H1 (cell line): Measurements from ENCODE around the gene JAKMIP1. TPM values are rescaled to one million over a fixed set of nuclear protein-coding genes. Genes with fewer than 3 reads are reported as not detected.

ENCODE experiments used
- E2F6 ChIP-seq: IDR thresholded peaks from 2 replicates; pipeline ENCODE4 v1.6.1; 2012; ENCODE audit warnings: inconsistent platforms
- SP2 ChIP-seq: IDR thresholded peaks from 2 replicates; pipeline ENCODE4 v1.6.1; 2012; ENCODE audit warnings: mild to moderate bottlenecking, low read length, inconsistent platforms
- polyA plus RNA-seq, 7 experiments: library from polyadenylated mRNA; depleted of rRNA in 3 of 7; stranded (reverse) in 5 of 7; unstranded in 2 of 7; fragments of >200 nt in 5 of 7; fragments of 200-250 nt in 2 of 7; gene quantifications; 1 replicate in 5 of 7; 2 replicates in 1 of 7; 4 replicates in 1 of 7; pipeline versions ENCODE4 v1.2.1 to v1.2.3, GENCODE V29; 2011 to 2013; ENCODE audit warnings: missing spikeins in 2 of 7, mixed read lengths in 2 of 7
- total RNA-seq: library from RNA; stranded (reverse); fragmentation: NEBNext Ultra II Directional; extraction: Animal tissue kit (Norgen Biotek cat#: 25700); gene quantifications from 2 replicates; pipeline ENCODE4 v1.2.1, GENCODE V29; 2021

The JAKMIP1 gene
- total and polyA plus RNA-seq, 2 of the 8 experiments (the other 6 are each of a cell fraction or from before 2014, with no cell fraction given), result 2.5 to 4.4 TPM

GRCh38 chr4:6235012-6235411 is 34.7 kb upstream of the JAKMIP1 start (continued):
- no peak for TF ChIP-seq E2F6
- TF ChIP-seq SP2, result no peak
